Prostate gland (tissue), 2 donors: ENCODE results near the gene COMMD4. TPM values are rescaled to one million over a fixed set of nuclear protein-coding genes. Genes with fewer than 3 reads are reported as not detected.

Experiments used
- DNase-seq: peaks from one replicate; pipeline ENCODE4 v3.0.0-alpha.2; 2019; ENCODE audit warnings: low spot score
- H3K27ac ChIP-seq, 2 donors: fragments of 200-600 bp; sonication (generic); 2 replicates each; pipeline ENCODE4 v1.5.1; 2017 to 2019
- H3K27me3 ChIP-seq: fragments of 200-600 bp; sonication (generic); replicated peaks from 2 replicates; pipeline ENCODE4 v1.5.1; 2019; ENCODE audit not compliant: insufficient read depth
- H3K36me3 ChIP-seq, 2 donors: fragments of 200-600 bp; sonication (generic); 1 replicate in 1 of 2; 2 replicates in 1 of 2; pipeline versions ENCODE4 v1.5.1 to v1.8.1; 2017 to 2019
- H3K4me1 ChIP-seq: fragments of 200-600 bp; sonication (generic); replicated peaks from 2 replicates; pipeline ENCODE4 v1.5.1; 2019
- H3K4me3 ChIP-seq, 2 donors: fragments of 200-600 bp; sonication (generic); 2 replicates each; pipeline ENCODE4 v1.5.1; 2017 to 2019
- H3K9me3 ChIP-seq: fragments of 200-600 bp; sonication (generic); 2 replicates; pipeline ENCODE4 v1.5.1; 2017
- CTCF ChIP-seq, 4 experiments: fragments of 200-600 bp in 2 of 4; fragments of 450-650 bp in 2 of 4; sonication (generic) in 2 of 4; IDR thresholded peaks; 1 replicate in 3 of 4; 2 replicates in 1 of 4; pipeline ENCODE4 v1.5.1; 2016 to 2019; ENCODE audit warnings: antibody characterized with exemption in 4 of 4, mild to moderate bottlenecking in 2 of 4, moderate library complexity in 2 of 4
- POLR2A ChIP-seq: fragments of 450-650 bp; IDR thresholded peaks from one replicate; pipeline ENCODE4 v1.6.1; 2016; ENCODE audit warnings: antibody characterized with exemption, mild to moderate bottlenecking
- POLR2AphosphoS5 ChIP-seq: sonication (generic); formaldehyde crosslinking; IDR thresholded peaks from one replicate; pipeline ENCODE4 v1.6.1; 2017; ENCODE audit warnings: antibody characterized with exemption
- WGBS: methylation state at CpG from one replicate; pipeline ENCODE4 v1.1.5; 2018; 5-methylcytosine and 5-hydroxymethylcytosine counted together
- intact Hi-C: fragments of 100-400 bp; cut with DNase I; formaldehyde crosslinking; loops from one replicate; pipeline ENCODE4 v1.14.2; 2022
- total RNA-seq, 2 donors: library from RNA; depleted of rRNA; stranded (reverse); fragments of >200 nt; gene quantifications; one replicate each; pipeline ENCODE4 v1.1.0, GENCODE V29; 2016

COMMD4 gene
- total RNA-seq, 2 donors from 2014 or later: 100 to 116 TPM

- Histone ChIP-seq H3K27me3 (no peaks in the 10 kb centered on the region), H3K4me3 (no peak overlapping the region), H3K9me3 (no peaks in the 10 kb centered on the region), H3K4me1 (no peaks in the 10 kb centered on the region), H3K36me3 (no peaks in the 10 kb centered on the region), H3K27ac (no peak overlapping the region)
- 87% methylated on average over 7 of the region's 7 CpGs for WGBS
- TF ChIP-seq POLR2AphosphoS5 (no peak), POLR2A (no peak), CTCF (IDR thresholded peaks at IDR 0.05) (no peak)
- DNase-seq: no peak
- intact Hi-C loops: no loop called here
These were observed 14.9 kb downstream of the COMMD4 start for GRCh38 chr15:75350601-75351361.

GRCh38 chr15:75352186-75353080, 16.6 kb downstream of the COMMD4 start:
- H3K36me3 ChIP-seq: no peaks in the 10 kb centered on the region
- H3K4me1 ChIP-seq: no peaks in the 10 kb centered on the region
- no peak overlapping the region for H3K27ac ChIP-seq
- WGBS: 90% methylated on average over 16 of the region's 16 CpGs
- no peak for DNase-seq
- intact Hi-C loops: no loop called here
- TF ChIP-seq CTCF (IDR thresholded peaks at IDR 0.05) (no peak), POLR2A (no peak), POLR2AphosphoS5 (no peak)
- H3K4me3 ChIP-seq: no peak overlapping the region
- H3K27me3 ChIP-seq: no peaks in the 10 kb centered on the region
- H3K9me3 ChIP-seq: no peaks in the 10 kb centered on the region

- 86% methylated on average over 7 of the region's 7 CpGs for WGBS
- Histone ChIP-seq H3K36me3 (no peaks in the 10 kb centered on the region), H3K4me3 (no peak overlapping the region), H3K27me3 (no peaks in the 10 kb centered on the region), H3K9me3 (no peaks in the 10 kb centered on the region), H3K4me1 (no peaks in the 10 kb centered on the region), H3K27ac (no peak overlapping the region)
- intact Hi-C loops: no loop called here
- TF ChIP-seq CTCF (IDR thresholded peaks at IDR 0.05): no peak
- TF ChIP-seq POLR2AphosphoS5: no peak
- TF ChIP-seq POLR2A: no peak
- DNase-seq: no peak
These were observed 17.7 kb downstream of the COMMD4 start for GRCh38 chr15:75353604-75354003.

GRCh38 chr15:75354454-75354853, 18.6 kb downstream of the COMMD4 start:
- H3K9me3 ChIP-seq: no peaks in the 10 kb centered on the region
- no peaks in the 10 kb centered on the region for H3K4me1 ChIP-seq
- no peak overlapping the region for H3K27ac ChIP-seq
- WGBS: 77% methylated on average over 7 of the region's 7 CpGs
- no peak for TF ChIP-seq POLR2AphosphoS5
- TF ChIP-seq CTCF (IDR thresholded peaks at IDR 0.05): no peak
- no peak for TF ChIP-seq POLR2A
- peaks cover 0 to 7% of the 10 kb centered on the region in 2 donors for H3K36me3 ChIP-seq
- no peak overlapping the region for H3K4me3 ChIP-seq
- no peak for DNase-seq
- intact Hi-C loops: no loop called here
- no peaks in the 10 kb centered on the region for H3K27me3 ChIP-seq
